ENCODE measurements around the gene SARDH. TPM values are rescaled to one million over a fixed set of nuclear protein-coding genes. Genes with fewer than 3 reads are reported as not detected.

Gene SARDH
- total and polyA plus RNA-seq, 2 donors (not counting 3 experiments of a cell fraction or from before 2014, with no cell fraction given) = 0.19 to 0.44 TPM

GRCh38 chr9:133666387-133666786 lies 71.8 kb downstream of the SARDH start:
- H3K27ac ChIP-seq (ENCODE audit: insufficient read depth, low read depth, low read length) = no peak overlapping the region
- DNase-seq (ENCODE audit: low read depth, low spot score) (no peak), FAIRE-seq (no peak)
- H3K9me1 ChIP-seq (replicated peaks; ENCODE audit: control insufficient read depth, extremely low read depth, insufficient read depth, low read length) = no peaks in the 10 kb centered on the region
- no peaks in the 10 kb centered on the region for H3K9me3 ChIP-seq (replicated peaks; ENCODE audit: control insufficient read depth, insufficient read depth, low read length)
- BruUV-seq (replicated peaks) = no TSS peak
- no peaks in the 10 kb centered on the region for H3K79me2 ChIP-seq (ENCODE audit: control insufficient read depth, insufficient read depth, low read length)
- no peak overlapping the region for H3K4me3 ChIP-seq (replicated peaks in 1 of 3; ENCODE audit: insufficient read depth in 1 of 3, low read depth in 1 of 3, low read length in 3 of 3)
- no peaks in the 10 kb centered on the region for H4K20me1 ChIP-seq (replicated peaks; ENCODE audit: control insufficient read depth, extremely low read depth, insufficient read depth, low read length)
- H3K4me1 ChIP-seq (ENCODE audit: control insufficient read depth, extremely low read depth, insufficient read depth, low read length) = no peaks in the 10 kb centered on the region
- no peaks in the 10 kb centered on the region for H3K36me3 ChIP-seq (ENCODE audit: control insufficient read depth in 2 of 2, extremely low read depth in 1 of 2, insufficient read depth in 2 of 2, low read length in 2 of 2)
- intact Hi-C loops (cut with micrococcal nuclease) = no loop called here
- ChIA-PET CTCF (no interaction called here), POLR2A (no interaction called here)
- dilution Hi-C loops (cut with MboI; ENCODE audit: extremely low pct_ligation_motif_present, low sequenced_read_pairs) = no loop called here
- H2AFZ ChIP-seq (ENCODE audit: low read depth, low read length) = no peak overlapping the region
- TF ChIP-seq POLR2AphosphoS5 (IDR thresholded peaks at IDR 0.05; ENCODE audit: insufficient read depth, low read depth, low read length) = no peak
- no peak for TF ChIP-seq EZH2 (IDR thresholded peaks at IDR 0.05; ENCODE audit: borderline replicate concordance, low read depth, low read length, severe bottlenecking)
- no peak for TF ChIP-seq GATA2 (IDR thresholded peaks at IDR 0.05; ENCODE audit: insufficient read depth, insufficient read length, low read depth, low read length)
- no peak for TF ChIP-seq MYC (IDR thresholded peaks at IDR 0.05; ENCODE audit: low read depth, low read length)
- no peak for TF ChIP-seq JUN (IDR thresholded peaks at IDR 0.05; ENCODE audit: borderline replicate concordance, insufficient read depth, insufficient read length, low read depth)
- no peaks in the 10 kb centered on the region for H3K27me3 ChIP-seq (ENCODE audit: control insufficient read depth in 2 of 2, insufficient read depth in 2 of 2, low read length in 2 of 2)
- H3K9ac ChIP-seq (replicated peaks; ENCODE audit: extremely low read depth, insufficient read depth, low read length) = no peak overlapping the region
- no peak overlapping the region for H3K4me2 ChIP-seq (ENCODE audit: insufficient read depth, low read length)

- dilution Hi-C loops (cut with MboI; ENCODE audit: extremely low pct_ligation_motif_present, low sequenced_read_pairs) = no loop called here
- no TSS peak for BruUV-seq (replicated peaks)
- FAIRE-seq = no peak
Measured at GRCh38 chr9:133665535-133665934, 72.6 kb downstream of the SARDH start.

More at GRCh38 chr9:133665535-133665934, 72.6 kb downstream of the SARDH start:
- intact Hi-C loops (cut with micrococcal nuclease) = no loop called here
- POLR2A ChIA-PET = no interaction called here
- DNase-seq (ENCODE audit: low read depth, low spot score) = no peak
- no peak overlapping the region for H2AFZ ChIP-seq (ENCODE audit: low read depth, low read length)
- H3K79me2 ChIP-seq (ENCODE audit: control insufficient read depth, insufficient read depth, low read length) = no peaks in the 10 kb centered on the region
- no peak overlapping the region for H3K4me2 ChIP-seq (ENCODE audit: insufficient read depth, low read length)
- H3K27ac ChIP-seq (ENCODE audit: insufficient read depth, low read depth, low read length) = no peak overlapping the region
- H3K36me3 ChIP-seq (ENCODE audit: control insufficient read depth in 2 of 2, extremely low read depth in 1 of 2, insufficient read depth in 2 of 2, low read length in 2 of 2) = no peaks in the 10 kb centered on the region
- TF ChIP-seq POLR2AphosphoS5 (IDR thresholded peaks at IDR 0.05; ENCODE audit: insufficient read depth, low read depth, low read length) (no peak), FOS (IDR thresholded peaks at IDR 0.05; ENCODE audit: borderline replicate concordance, insufficient read depth, low read length) (no peak), EZH2 (IDR thresholded peaks at IDR 0.05; ENCODE audit: borderline replicate concordance, low read depth, low read length, severe bottlenecking) (no peak), JUN (IDR thresholded peaks at IDR 0.05; ENCODE audit: borderline replicate concordance, insufficient read depth, insufficient read length, low read depth) (no peak), MYC (IDR thresholded peaks at IDR 0.05; ENCODE audit: low read depth, low read length) (no peak), GATA2 (IDR thresholded peaks at IDR 0.05; ENCODE audit: insufficient read depth, insufficient read length, low read depth, low read length) (no peak), POLR2A (IDR thresholded peaks at IDR 0.05; ENCODE audit: low read depth, low read length) (no peak)
- TF ChIP-seq, protein P1, sequence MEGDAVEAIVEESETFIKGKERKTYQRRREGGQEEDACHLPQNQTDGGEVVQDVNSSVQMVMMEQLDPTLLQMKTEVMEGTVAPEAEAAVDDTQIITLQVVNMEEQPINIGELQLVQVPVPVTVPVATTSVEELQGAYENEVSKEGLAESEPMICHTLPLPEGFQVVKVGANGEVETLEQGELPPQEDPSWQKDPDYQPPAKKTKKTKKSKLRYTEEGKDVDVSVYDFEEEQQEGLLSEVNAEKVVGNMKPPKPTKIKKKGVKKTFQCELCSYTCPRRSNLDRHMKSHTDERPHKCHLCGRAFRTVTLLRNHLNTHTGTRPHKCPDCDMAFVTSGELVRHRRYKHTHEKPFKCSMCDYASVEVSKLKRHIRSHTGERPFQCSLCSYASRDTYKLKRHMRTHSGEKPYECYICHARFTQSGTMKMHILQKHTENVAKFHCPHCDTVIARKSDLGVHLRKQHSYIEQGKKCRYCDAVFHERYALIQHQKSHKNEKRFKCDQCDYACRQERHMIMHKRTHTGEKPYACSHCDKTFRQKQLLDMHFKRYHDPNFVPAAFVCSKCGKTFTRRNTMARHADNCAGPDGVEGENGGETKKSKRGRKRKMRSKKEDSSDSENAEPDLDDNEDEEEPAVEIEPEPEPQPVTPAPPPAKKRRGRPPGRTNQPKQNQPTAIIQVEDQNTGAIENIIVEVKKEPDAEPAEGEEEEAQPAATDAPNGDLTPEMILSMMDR (IDR thresholded peaks at IDR 0.05; ENCODE audit: extremely low read depth in 1 of 2, insufficient read depth in 1 of 2, low read depth in 1 of 2, low read length in 2 of 2) = no peak
- TF ChIP-seq, protein P2, sequence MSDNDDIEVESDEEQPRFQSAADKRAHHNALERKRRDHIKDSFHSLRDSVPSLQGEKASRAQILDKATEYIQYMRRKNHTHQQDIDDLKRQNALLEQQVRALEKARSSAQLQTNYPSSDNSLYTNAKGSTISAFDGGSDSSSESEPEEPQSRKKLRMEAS (IDR thresholded peaks at IDR 0.05; ENCODE audit: insufficient read depth, insufficient read length) = no peak
- no peaks in the 10 kb centered on the region for H3K4me1 ChIP-seq (ENCODE audit: control insufficient read depth, extremely low read depth, insufficient read depth, low read length)
- CTCF ChIA-PET = interaction anchor here (0.7 kb wide), 1 partner anchor 10 kb away, joined by 3 read pairs; no protein-coding TSS in a partner anchor
- no peaks in the 10 kb centered on the region for H3K9me1 ChIP-seq (replicated peaks; ENCODE audit: control insufficient read depth, extremely low read depth, insufficient read depth, low read length)
- no peak overlapping the region for H3K9ac ChIP-seq (replicated peaks; ENCODE audit: extremely low read depth, insufficient read depth, low read length)
- no peaks in the 10 kb centered on the region for H4K20me1 ChIP-seq (replicated peaks; ENCODE audit: control insufficient read depth, extremely low read depth, insufficient read depth, low read length)
- no peaks in the 10 kb centered on the region for H3K27me3 ChIP-seq (ENCODE audit: control insufficient read depth in 2 of 2, insufficient read depth in 2 of 2, low read length in 2 of 2)
- H3K9me3 ChIP-seq (replicated peaks; ENCODE audit: control insufficient read depth, insufficient read depth, low read length) = no peaks in the 10 kb centered on the region
- H3K4me3 ChIP-seq (replicated peaks in 1 of 3; ENCODE audit: insufficient read depth in 1 of 3, low read depth in 1 of 3, low read length in 3 of 3) = no peak overlapping the region
